ENCODE results near the gene GNAQ.

GNAQ gene

DNA sequence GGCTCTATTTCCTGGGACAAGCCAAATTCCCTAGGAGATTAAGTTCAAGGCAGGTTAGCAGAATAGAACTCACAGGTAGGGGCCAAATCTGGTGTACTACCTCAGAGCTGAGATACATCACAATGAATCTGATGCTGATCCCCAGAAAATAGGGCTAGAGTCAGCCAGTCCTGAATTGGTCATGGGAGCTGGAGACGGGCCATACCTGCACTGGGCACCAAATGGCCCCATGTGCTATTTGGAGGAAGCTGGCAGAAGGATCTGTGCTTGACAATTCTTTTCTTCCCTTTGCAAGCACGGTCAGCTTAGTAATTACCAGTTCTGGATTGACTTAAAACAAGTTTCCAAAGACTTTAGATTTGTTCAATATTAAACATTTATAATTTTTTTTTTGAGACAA, 10.4 kb upstream of the GNAQ start:
- no peaks in the 10 kb centered on the region for H3K27me3 Mint-ChIP-seq
- no peak for DNase-seq
- no peak overlapping the region for H3K27ac Mint-ChIP-seq
- H3K9me3 Mint-ChIP-seq, result no peaks in the 10 kb centered on the region
- no peaks in the 10 kb centered on the region for H3K36me3 Mint-ChIP-seq (ENCODE audit: low read depth)
- H3K4me1 Mint-ChIP-seq (ENCODE audit: low read depth), result peaks cover 1% of the 10 kb centered on the region
- no peak overlapping the region for H3K4me3 Mint-ChIP-seq

DNA sequence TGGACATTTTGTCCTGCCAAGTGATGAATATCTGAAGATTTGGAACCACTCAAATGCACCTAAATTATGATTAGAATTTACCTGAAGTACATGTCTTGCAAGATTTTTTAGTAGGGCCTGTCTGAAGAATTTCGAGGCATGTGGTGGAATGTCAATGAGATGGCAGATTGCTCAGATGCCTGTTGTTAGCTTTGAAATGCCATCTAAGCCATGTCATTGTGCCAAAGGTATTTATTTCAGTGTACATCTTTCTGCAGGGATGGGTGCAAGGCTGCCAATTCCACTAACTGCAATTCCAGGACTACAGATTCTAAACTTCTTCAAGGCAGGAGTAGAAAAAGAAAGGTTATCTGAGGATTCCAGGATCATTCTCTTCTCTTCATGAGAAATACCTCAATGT, 9.1 kb upstream of the GNAQ start:
- no peak overlapping the region for H3K4me3 Mint-ChIP-seq
- no peaks in the 10 kb centered on the region for H3K9me3 Mint-ChIP-seq
- no peaks in the 10 kb centered on the region for H3K36me3 Mint-ChIP-seq (ENCODE audit: low read depth)
- no peaks in the 10 kb centered on the region for H3K27me3 Mint-ChIP-seq
- H3K4me1 Mint-ChIP-seq (ENCODE audit: low read depth), result peaks cover 1% of the 10 kb centered on the region
- no peak for DNase-seq
- H3K27ac Mint-ChIP-seq, result no peak overlapping the region

DNA sequence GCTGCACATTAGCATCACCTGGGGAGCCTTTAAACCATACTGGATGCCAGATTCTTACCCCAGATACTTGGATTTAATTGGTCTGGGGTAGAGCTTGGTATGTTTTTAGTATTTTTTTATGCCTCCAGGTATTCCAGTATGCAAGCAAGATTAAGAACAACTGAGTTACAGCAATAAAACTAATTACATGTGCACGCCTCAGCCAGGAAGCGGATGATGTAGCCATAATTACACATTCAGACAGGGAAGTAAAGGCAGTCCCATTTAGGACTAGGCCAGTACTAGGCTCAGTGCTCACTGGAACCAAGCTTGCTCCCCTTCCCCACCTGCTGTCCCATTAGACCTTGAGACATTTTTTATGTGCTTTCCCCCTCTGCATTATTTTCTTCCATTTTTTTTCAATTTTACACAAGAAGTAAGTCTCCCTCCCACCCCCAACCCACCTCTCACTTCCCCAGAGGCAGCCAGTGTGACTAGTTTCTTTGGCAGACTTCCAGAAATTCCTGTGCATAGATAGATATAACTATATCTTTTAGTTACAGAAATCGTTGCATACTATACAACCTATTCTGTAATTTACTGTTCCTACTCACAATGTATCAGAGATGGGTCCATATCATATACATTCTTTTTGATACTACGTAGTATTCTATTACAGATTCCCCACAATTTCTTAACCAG, 7.1 kb upstream of the GNAQ start:
- peaks cover 17% of the 10 kb centered on the region for H3K4me1 Mint-ChIP-seq (ENCODE audit: low read depth)
- no peaks in the 10 kb centered on the region for H3K36me3 Mint-ChIP-seq (ENCODE audit: low read depth)
- H3K4me3 Mint-ChIP-seq, result no peak overlapping the region
- H3K9me3 Mint-ChIP-seq, result no peaks in the 10 kb centered on the region
- no peaks in the 10 kb centered on the region for H3K27me3 Mint-ChIP-seq
- no peak overlapping the region for H3K27ac Mint-ChIP-seq
- no peak for DNase-seq

DNA sequence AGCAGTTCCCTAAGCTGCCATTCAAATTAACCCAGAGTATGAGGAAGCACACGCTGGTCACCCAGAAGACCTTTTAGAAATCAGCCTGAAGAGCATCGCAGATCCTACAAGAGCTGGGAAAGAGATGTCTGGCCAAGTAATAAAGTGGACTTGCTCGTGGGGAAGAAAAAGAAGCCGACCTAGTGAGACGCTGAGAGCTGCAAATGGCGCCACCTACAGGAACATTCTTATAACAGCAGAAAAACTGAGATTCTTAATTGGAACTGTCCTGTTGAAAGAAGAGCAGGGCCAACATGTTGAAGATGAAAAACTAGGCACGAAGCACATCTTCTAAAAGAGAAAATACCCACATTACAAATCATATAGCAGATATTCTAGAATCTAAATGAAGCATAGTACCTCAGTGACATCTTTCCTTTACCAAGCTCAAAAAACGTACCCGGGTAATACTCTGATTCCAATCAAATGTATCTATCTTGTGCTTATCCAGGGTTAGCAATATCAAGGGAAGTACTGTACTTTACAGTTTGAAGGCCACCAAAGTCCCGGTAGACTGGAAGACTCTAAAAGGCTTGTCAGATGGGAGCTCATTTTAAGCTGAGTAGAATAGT, 3.9 kb upstream of the GNAQ start:
- H3K27me3 Mint-ChIP-seq, result no peaks in the 10 kb centered on the region
- peak; percentile 42 for DNase-seq
- H3K36me3 Mint-ChIP-seq (ENCODE audit: low read depth), result peaks cover 1% of the 10 kb centered on the region
- no peaks in the 10 kb centered on the region for H3K9me3 Mint-ChIP-seq
- H3K4me3 Mint-ChIP-seq, result no peak overlapping the region
- H3K4me1 Mint-ChIP-seq (ENCODE audit: low read depth), result peaks cover 31% of the 10 kb centered on the region
- no peak overlapping the region for H3K27ac Mint-ChIP-seq

DNA sequence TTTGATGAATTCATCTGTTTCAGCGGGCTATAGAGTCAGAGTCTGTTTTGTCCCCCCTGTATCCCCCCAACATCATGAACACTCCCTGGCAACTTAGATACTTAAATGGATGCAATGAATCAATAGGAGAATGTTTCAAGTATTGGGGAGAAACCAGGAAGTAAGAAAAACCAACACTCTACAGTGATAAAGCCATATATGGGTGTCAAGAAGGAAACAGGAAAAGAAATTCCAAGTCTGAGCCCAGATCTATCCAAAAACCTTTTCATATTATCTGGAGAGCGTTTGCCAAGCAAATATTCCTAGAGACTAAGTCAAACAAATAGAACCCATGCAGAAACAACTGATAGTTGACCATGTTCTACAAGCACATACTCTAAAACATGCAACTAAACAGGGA, 2.3 kb upstream of the GNAQ start:
- DNase-seq, result no peak
- H3K27ac Mint-ChIP-seq, result no peak overlapping the region
- H3K4me3 Mint-ChIP-seq, result no peak overlapping the region
- peaks cover 47% of the 10 kb centered on the region for H3K4me1 Mint-ChIP-seq (ENCODE audit: low read depth)
- H3K9me3 Mint-ChIP-seq, result no peaks in the 10 kb centered on the region
- H3K27me3 Mint-ChIP-seq, result no peaks in the 10 kb centered on the region
- H3K36me3 Mint-ChIP-seq (ENCODE audit: low read depth), result peaks cover 5% of the 10 kb centered on the region

DNA sequence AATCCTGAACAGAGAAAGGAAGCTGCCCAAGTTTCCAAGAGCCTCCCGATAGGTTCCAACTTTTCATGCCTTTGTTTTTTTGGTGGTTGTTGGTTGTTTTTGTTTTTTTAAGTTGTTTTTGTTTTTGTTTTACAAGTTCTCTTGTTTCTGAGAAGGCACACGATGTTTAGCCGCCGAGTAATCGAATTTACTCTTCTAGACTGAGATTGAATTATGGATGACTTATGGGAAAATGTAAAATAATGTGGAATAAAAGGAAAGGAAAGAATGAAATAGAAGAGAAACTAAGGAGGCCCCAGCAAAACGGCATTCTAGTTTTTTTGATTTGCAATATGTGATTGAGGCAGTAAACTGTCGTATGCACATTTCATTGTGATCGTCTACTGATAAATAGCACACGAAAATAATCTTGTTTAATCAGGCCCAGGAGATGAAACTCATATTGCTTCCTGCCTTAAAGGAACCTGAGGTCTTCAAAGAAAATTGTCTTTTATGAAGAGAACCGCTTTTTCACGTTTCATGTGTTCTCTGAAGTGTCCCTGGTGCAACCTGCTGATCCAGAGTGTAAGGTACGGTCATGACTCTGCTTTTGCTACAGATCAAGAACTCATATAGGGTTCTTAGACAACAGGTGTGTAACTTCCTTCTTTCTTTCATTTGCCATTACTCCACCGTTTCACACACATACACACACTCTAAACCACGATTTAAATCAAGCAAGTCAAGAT, 1.3 kb upstream of the GNAQ start:
- H3K36me3 Mint-ChIP-seq (ENCODE audit: low read depth), result peaks cover 5% of the 10 kb centered on the region
- no peaks in the 10 kb centered on the region for H3K27me3 Mint-ChIP-seq

DNA sequence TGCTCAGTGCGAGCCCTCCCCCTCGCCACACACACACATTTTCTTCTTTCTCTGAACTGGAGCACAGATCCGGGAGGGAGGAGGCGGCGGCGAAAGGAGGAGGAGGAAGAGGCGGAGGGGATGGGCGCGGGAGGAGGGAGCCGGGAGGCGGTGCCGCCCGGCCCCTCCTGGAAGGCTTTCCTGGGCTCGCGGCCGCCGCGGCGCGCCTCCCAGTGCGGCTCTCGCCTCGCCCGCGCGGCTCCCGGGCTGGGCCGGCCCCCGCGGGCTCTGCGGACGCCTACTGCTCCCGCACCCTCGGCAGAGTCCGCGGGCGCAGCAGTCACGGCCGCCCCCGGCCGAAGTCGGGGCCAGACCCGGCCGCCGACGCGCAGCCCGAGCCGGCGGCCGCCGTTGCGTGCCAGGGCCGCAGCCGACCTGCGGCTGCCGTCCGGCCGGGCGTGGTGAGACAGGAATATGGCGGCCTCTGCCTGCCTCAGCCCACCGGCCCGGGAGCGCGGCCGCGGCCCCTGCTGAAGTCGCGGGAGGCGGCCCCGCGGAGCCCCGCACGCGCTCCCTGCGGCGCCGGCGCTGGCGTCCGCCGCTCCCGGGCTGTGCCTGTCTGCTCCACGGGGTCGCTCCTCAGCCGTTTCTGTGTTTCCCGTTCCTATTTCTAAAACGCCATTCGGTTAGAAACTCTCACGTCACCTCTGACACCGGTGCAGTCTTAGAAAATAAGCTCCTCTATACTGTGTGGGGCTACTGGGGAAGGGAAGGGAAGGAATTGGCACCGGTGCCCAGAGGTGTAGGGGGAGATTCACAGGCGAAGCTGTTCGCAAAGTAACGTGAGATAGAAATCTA, 500 bp upstream of the GNAQ start:
- DNase-seq, result peak; percentile 71
- Mint-ChIP-seq H3K9me3 (no peaks in the 10 kb centered on the region), H3K27ac (peak overlapping the region; percentile 90), H3K4me1 (ENCODE audit: low read depth) (peaks cover 60% of the 10 kb centered on the region), H3K36me3 (ENCODE audit: low read depth) (peaks cover 5% of the 10 kb centered on the region), H3K27me3 (no peaks in the 10 kb centered on the region), H3K4me3 (peak overlapping the region; percentile 85)

More for the DNA sequence above, 1.3 kb upstream of the GNAQ start:
- Mint-ChIP-seq H3K4me3 (peak overlapping the region; percentile 80), H3K4me1 (ENCODE audit: low read depth) (peaks cover 54% of the 10 kb centered on the region), H3K9me3 (no peaks in the 10 kb centered on the region), H3K27ac (peak overlapping the region; percentile 85)
- DNase-seq, result no peak

DNA sequence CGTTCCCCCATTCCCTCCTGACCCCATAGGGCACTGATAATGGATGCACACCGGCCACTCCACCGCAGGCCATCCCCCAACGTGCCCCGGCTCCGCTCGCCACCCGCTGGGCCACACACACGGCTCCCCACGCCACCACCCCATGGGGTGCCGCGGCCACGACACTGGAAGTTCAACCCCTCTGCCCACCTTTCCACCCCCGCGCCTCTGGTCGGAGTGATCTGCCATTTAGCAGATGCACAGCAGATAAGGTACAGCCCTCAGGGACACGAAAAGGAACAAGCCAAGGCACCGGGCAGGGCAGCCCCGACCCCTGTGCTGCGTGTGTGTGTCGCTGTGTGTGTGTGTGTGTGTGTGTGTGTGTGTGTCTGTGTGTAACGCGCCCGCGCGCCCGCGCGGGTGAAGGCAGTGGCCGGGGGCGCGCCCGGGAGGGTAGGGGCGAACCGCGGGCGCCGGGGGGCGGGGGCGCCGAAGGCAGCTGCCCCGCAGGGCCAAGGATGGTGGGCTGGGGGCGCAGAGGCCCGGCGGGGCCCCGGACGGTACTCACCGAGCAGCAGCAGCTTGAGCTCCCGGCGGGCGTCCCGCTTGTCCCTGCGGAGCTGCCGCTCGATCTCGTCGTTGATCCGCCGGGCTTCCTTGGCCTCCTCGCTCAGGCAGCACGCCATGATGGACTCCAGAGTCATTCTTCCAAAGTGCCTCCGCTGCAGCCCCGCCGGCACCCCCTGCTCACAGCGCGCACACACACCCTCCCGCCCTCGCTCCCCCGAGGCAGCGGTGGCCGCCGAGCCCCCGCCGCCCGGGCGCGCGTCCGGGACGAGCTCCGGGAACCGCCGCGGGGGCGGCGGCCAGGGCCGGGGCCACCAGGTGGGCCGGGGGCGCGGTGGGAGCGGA, 813 bp downstream of the GNAQ start:
- no peaks in the 10 kb centered on the region for H3K9me3 Mint-ChIP-seq
- peak; percentile 80 for DNase-seq
- H3K27me3 Mint-ChIP-seq, result no peaks in the 10 kb centered on the region
- peak overlapping the region; percentile 92 for H3K27ac Mint-ChIP-seq
- H3K4me3 Mint-ChIP-seq, result peak overlapping the region; percentile 91
- peaks cover 5% of the 10 kb centered on the region for H3K36me3 Mint-ChIP-seq (ENCODE audit: low read depth)
- H3K4me1 Mint-ChIP-seq (ENCODE audit: low read depth), result peaks cover 68% of the 10 kb centered on the region

DNA sequence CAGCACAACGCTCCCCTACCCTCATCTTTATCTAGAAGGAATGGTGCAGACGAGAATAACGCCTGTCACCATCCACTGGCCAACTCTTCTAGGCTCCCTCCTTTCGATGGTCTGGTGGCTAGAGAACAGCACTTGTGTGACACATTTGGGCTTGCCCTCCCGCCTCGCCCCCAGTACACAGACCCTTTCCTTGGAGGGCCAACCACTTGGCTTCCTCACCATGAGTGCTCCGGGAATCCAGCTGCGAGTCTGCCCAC, 1.4 kb downstream of the GNAQ start:
- Mint-ChIP-seq H3K4me1 (ENCODE audit: low read depth) (peaks cover 67% of the 10 kb centered on the region), H3K9me3 (no peaks in the 10 kb centered on the region), H3K27me3 (no peaks in the 10 kb centered on the region), H3K4me3 (peak overlapping the region; percentile 91), H3K27ac (peak overlapping the region; percentile 92), H3K36me3 (ENCODE audit: low read depth) (peaks cover 5% of the 10 kb centered on the region)
- DNase-seq, result peak; percentile 61

DNA sequence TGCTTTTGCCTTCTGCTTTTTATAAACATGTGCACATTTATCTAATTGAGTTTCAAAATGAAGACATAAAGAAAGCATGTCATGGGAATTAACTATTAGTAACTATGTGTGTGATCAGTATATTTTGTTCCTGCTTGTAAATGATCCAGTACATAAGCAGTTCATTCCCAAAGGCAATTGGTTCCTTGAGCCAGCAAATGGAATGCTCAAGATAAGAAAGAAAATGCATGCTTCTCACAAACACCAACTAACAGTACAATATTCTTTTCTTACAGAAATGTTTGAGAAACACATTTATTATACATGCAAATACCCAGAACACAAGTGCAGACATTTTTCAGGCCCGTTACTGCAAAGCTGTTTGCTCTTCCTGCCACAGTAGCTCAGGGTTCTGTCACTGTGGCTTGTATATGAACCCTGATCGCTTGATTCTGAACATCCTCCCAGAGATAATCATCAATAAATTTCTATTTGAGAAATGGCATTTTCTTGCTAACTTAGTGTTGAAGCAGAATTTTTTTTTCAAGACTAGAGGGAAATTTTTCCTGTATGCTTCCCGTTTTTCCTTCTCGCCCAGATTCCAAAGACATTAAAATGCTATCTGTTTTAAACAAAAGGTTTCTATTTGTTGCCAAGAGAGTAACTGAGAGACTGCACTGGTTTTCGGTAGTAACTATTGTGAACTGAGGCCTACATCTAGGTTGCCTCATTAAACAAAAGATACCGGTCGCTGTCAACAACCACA, 1.9 kb downstream of the GNAQ start:
- peaks cover 63% of the 10 kb centered on the region for H3K4me1 Mint-ChIP-seq (ENCODE audit: low read depth)
- H3K27ac Mint-ChIP-seq, result peak overlapping the region; percentile 92
- H3K27me3 Mint-ChIP-seq, result no peaks in the 10 kb centered on the region
- no peaks in the 10 kb centered on the region for H3K9me3 Mint-ChIP-seq
- H3K36me3 Mint-ChIP-seq (ENCODE audit: low read depth), result peaks cover 5% of the 10 kb centered on the region
- no peak for DNase-seq
- H3K4me3 Mint-ChIP-seq, result peak overlapping the region; percentile 91

DNA sequence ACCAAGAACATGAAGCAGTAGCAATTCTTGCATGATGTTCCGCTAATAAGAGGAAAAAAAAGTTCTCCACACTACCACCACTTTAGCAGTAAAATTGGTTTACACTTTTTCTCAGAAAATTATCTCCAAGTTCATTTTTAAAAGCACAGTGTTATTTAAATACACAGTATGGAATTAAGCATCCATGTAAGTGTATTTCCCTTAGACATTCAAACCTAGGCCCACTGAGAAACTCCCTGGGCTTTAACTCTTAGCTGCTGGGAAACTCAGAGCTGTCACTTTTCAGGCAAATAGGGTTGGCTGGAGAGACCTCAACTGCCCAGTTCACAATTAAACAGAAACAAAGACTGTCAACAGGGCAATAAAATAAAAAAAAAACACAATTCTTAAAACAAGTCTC, 2.7 kb downstream of the GNAQ start:
- no peak for DNase-seq
- Mint-ChIP-seq H3K9me3 (no peaks in the 10 kb centered on the region), H3K27me3 (no peaks in the 10 kb centered on the region), H3K4me3 (peak overlapping the region; percentile 91), H3K27ac (peak overlapping the region; percentile 15), H3K4me1 (ENCODE audit: low read depth) (peaks cover 63% of the 10 kb centered on the region), H3K36me3 (ENCODE audit: low read depth) (peaks cover 5% of the 10 kb centered on the region)

DNA sequence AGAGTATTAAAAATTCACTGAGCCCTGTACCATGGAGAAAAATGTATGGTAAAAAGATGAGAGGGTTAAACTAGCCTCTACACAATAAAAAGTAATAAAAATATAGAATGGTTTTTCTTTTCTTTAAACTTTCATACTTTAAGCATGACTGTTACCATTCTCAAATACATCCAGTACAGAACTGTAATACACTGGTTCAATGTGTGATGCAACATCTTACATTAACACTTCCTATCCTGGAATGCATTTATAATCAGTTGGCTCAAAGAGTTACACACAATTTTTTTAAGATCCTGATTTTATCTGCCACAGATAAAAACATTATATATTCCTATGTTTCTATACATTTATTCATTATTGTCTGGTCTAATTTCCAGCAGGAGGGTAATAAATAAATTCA, 4.7 kb downstream of the GNAQ start:
- Mint-ChIP-seq H3K27ac (no peak overlapping the region), H3K36me3 (ENCODE audit: low read depth) (peaks cover 5% of the 10 kb centered on the region), H3K9me3 (no peaks in the 10 kb centered on the region), H3K4me3 (no peak overlapping the region), H3K27me3 (no peaks in the 10 kb centered on the region), H3K4me1 (ENCODE audit: low read depth) (peaks cover 67% of the 10 kb centered on the region)
- DNase-seq, result no peak

DNA sequence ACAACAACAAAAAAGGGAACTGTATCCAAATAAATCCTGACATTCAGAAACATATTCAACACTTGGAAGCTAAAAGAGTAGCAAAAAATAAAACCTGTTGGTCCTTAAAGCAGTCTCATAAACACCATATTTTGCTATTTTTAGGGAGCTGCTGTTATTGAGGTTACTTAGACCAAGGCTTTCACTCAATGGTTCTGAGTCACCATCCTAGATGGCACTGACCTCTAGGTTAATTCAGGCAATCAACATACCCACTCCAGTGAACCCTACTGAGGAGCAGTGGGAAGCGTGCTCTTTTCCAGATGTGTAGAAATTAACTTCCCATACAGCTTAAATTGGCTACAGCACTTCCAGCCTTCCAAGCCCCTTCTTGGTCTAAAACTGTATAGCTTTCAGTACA, 5.2 kb downstream of the GNAQ start:
- H3K36me3 Mint-ChIP-seq (ENCODE audit: low read depth), result peaks cover 5% of the 10 kb centered on the region

More for the DNA sequence above, 5.2 kb downstream of the GNAQ start:
- Mint-ChIP-seq H3K4me1 (ENCODE audit: low read depth) (peaks cover 72% of the 10 kb centered on the region), H3K27ac (no peak overlapping the region), H3K27me3 (no peaks in the 10 kb centered on the region), H3K4me3 (no peak overlapping the region), H3K9me3 (no peaks in the 10 kb centered on the region)
- DNase-seq, result no peak

Measured in activated T-cell treated with anti-CD3 and anti-CD28 coated beads, Interleukin-2, amount 50 U/mL, for 24 hours (primary cell).